NCI-H2029 (cell line): Measurements from ENCODE around the gene RGL2.
"Not testable (repeated sequence)": the region's sequence is repeated elsewhere in the genome, so short reads cannot be mapped to it uniquely, and the experiment has no call there.

Experiments used
- DNase-seq: peaks from one replicate; lab custom pipeline; 2025; lab: John Stamatoyannopoulos, UW

RGL2 gene

GRCh38 chr6:33292996-33293682, 5.6 kb downstream of the RGL2 start:
- DNase-seq, result no peak

- no peak for DNase-seq
Measured at GRCh38 chr6:33290459-33290858, 8.3 kb downstream of the RGL2 start.

- no peak for DNase-seq
Measured at GRCh38 chr6:33289784-33290315, 8.9 kb downstream of the RGL2 start.

- peak; percentile 92 for DNase-seq
Measured at GRCh38 chr6:33288921-33289783, 9.6 kb downstream of the RGL2 start, which contains the start of the genes PFDN6 and WDR46. TSS of gene PFDN6 (plus strand) at chr6:33289601. CDS start at chr6:33289857, 256 bp downstream. TSS of gene WDR46 (minus strand) at chr6:33289239. CDS start at chr6:33289170, 69 bp downstream.

GRCh38 chr6:33288141-33288920, 10.4 kb downstream of the RGL2 start:
- no peak for DNase-seq

GRCh38 chr6:33286946-33287914, 11.5 kb downstream of the RGL2 start:
- no peak for DNase-seq

- not testable (repeated sequence) for DNase-seq
Measured at GRCh38 chr6:33285214-33285613, 13.5 kb downstream of the RGL2 start.

- DNase-seq, result no peak
Measured at GRCh38 chr6:33280539-33280938, 18.2 kb downstream of the RGL2 start.

GRCh38 chr6:33279971-33280511, 18.7 kb downstream of the RGL2 start:
- DNase-seq, result peak; percentile 83

GRCh38 chr6:33279257-33279695, 19.5 kb downstream of the RGL2 start:
- no peak for DNase-seq

- DNase-seq, result no peak
Measured at GRCh38 chr6:33278810-33279209, 19.9 kb downstream of the RGL2 start.

- DNase-seq, result no peak
Measured at GRCh38 chr6:33278392-33278741, 20.4 kb downstream of the RGL2 start.

- no peak for DNase-seq
Measured at GRCh38 chr6:33277663-33278391, 20.9 kb downstream of the RGL2 start.

GRCh38 chr6:33276864-33277662, 21.7 kb downstream of the RGL2 start, which contains the start of gene B3GALT4:
TSS of gene B3GALT4 (plus strand) at chr6:33277123. CDS start at chr6:33277420, 297 bp downstream.
- DNase-seq, result peak; percentile 67

GRCh38 chr6:33276581-33276863, 22.2 kb downstream of the RGL2 start:
- DNase-seq, result no peak

GRCh38 chr6:33275795-33276580, 22.8 kb downstream of the RGL2 start:
- not testable (repeated sequence) for DNase-seq

GRCh38 chr6:33273924-33274902, 24.5 kb downstream of the RGL2 start:
- DNase-seq, result no peak
